Panc1 (cell line): ENCODE measurements around the gene UNC13B. TPM values are rescaled to one million over a fixed set of nuclear protein-coding genes. Genes with fewer than 3 reads are reported as not detected.

Experiments used
- ATAC-seq: fragments of 200-7000 bp; cut with Tn5 transposase; 2 replicates; pipeline ENCODE4 v1.9.1; 2020; ENCODE audit warnings: mild to moderate bottlenecking, moderate library complexity
- BruUV-seq: library from RNA; stranded (reverse); fragments of 400-500 nt; replicated peaks from 2 replicates; lab custom pipeline; 2021; lab: Mats Ljungman, UMichigan
- CTCF ChIA-PET: fragments of 300-600 bp; sonication (Branson Sonifier 250); formaldehyde crosslinking; loops from one replicate; lab custom pipeline; 2022; ENCODE audit warnings: antibody characterized with exemption; lab: Charles Lee
- POLR2A ChIA-PET: fragments of 300-600 bp; sonication (Branson Sonifier 250); formaldehyde crosslinking; loops from one replicate; lab custom pipeline; 2022; ENCODE audit warnings: antibody characterized with exemption; lab: Charles Lee
- DNase-seq: peaks from one replicate; pipeline ENCODE4 v3.0.0-alpha.2; 2010; ENCODE audit warnings: low read depth, low spot score
- H3K27ac ChIP-seq: 2 replicates; pipeline ENCODE4 v1.5.1; 2011; ENCODE audit warnings: mild to moderate bottlenecking, low read length, inconsistent platforms
- H3K27me3 ChIP-seq: fragments of 200-500 bp; sonication (Bioruptor generic); 2 replicates; pipeline ENCODE4 v1.6.0; 2014; ENCODE audit warnings: low read length, inconsistent platforms; ENCODE audit not compliant: control insufficient read depth, insufficient read depth
- H3K36me3 ChIP-seq: fragments of 200-500 bp; sonication (Bioruptor generic); 2 replicates; pipeline ENCODE4 v1.5.1; 2014; ENCODE audit warnings: inconsistent platforms, mild to moderate bottlenecking, low read length, moderate library complexity; ENCODE audit not compliant: control insufficient read depth, insufficient read depth
- H3K4me1 ChIP-seq: 2 replicates; pipeline ENCODE4 v1.5.1; 2011; ENCODE audit warnings: inconsistent platforms, mild to moderate bottlenecking, low read length, moderate library complexity; ENCODE audit not compliant: control insufficient read depth, insufficient read depth
- H3K4me3 ChIP-seq, 2 experiments: 2 replicates each; pipeline ENCODE4 v1.5.1; 2011 to 2012; ENCODE audit warnings: low read depth in 2 of 2, low read length in 2 of 2, mild to moderate bottlenecking in 2 of 2, inconsistent platforms in 1 of 2, moderate library complexity in 1 of 2
- H3K9me3 ChIP-seq: fragments of 200-500 bp; sonication (Bioruptor generic); 2 replicates; pipeline ENCODE4 v1.5.1; 2014; ENCODE audit warnings: low read depth, mild to moderate bottlenecking, inconsistent platforms, low read length, moderate library complexity; ENCODE audit not compliant: control insufficient read depth, insufficient read depth
- CTCF ChIP-seq: fragments of 450-650 bp; IDR thresholded peaks from 2 replicates; pipeline ENCODE4 v1.5.1; 2017; ENCODE audit warnings: mild to moderate bottlenecking
- POLR2AphosphoS5 ChIP-seq: IDR thresholded peaks from 2 replicates; pipeline ENCODE4 v1.6.1; 2012; ENCODE audit warnings: mild to moderate bottlenecking, low read depth, low read length, moderate library complexity
- REST ChIP-seq, 2 experiments: IDR thresholded peaks; 2 replicates each; pipeline ENCODE4 v1.6.1; 2011 to 2012; ENCODE audit warnings: low read depth in 2 of 2, control low read depth in 1 of 2, low read length in 1 of 2, mild to moderate bottlenecking in 1 of 2, moderate library complexity in 1 of 2; ENCODE audit not compliant: insufficient read depth in 1 of 2
- SIN3A ChIP-seq: IDR thresholded peaks from 2 replicates; pipeline ENCODE4 v1.6.1; 2012; ENCODE audit warnings: low read depth, mild to moderate bottlenecking, low read length, moderate library complexity, borderline replicate concordance; ENCODE audit not compliant: insufficient read depth
- TCF7L2 ChIP-seq: IDR thresholded peaks from 2 replicates; pipeline ENCODE4 v1.6.1; 2011; ENCODE audit warnings: mild to moderate bottlenecking, low read depth, low read length, inconsistent platforms
- in situ Hi-C: cut with HindIII; loops from 2 replicates; pipeline ENCODE4 v1.10.0; 2016; ENCODE audit warnings: low sequenced_read_pairs, low pct_unique_long_range_greater_than_20kb
- intact Hi-C: fragments of 100-400 bp; cut with micrococcal nuclease; formaldehyde crosslinking; loops from one replicate; pipeline ENCODE4 v1.10.0; 2022; ENCODE audit not compliant: unreplicated experiment
- total RNA-seq: library from RNA; stranded (reverse); gene quantifications from one replicate; pipeline ENCODE4 v1.2.1, GENCODE V29; 2021; ENCODE audit not compliant: unreplicated experiment

Gene UNC13B
- total RNA-seq, 1 experiment from 2014 or later = 35.2 TPM

DNA sequence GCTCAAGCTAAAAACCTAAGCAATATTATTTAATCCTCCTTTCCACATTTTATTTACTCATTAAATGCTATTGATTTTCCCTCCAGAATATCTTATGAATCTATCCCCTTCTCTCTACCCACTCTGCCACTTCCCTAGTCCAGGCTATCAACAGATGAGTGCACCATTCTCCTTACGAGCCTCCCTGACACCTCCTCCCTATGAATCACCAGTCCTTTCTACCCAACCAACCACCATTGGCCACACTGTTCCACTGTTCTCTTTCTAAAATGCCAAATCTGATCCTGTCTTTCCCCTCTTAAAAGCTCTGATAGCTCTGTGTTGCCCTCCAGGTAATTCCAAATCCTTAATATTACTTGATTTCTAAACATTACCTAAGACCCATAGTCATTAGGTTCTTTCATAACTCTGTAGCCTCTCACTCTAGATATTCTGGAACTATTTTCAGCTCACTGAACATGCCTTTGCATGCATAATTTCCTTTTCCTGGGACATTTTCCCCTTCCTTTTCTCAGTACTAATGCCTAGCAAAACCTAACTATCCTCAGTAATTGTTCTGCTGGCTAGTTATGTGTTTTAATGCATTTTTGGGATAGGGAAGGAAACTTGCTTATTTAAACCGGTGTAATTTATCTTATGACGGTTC lies 126.3 kb downstream of the UNC13B start:
- Histone ChIP-seq H3K4me3 (no peak overlapping the region), H3K36me3 (no peaks in the 10 kb centered on the region), H3K4me1 (no peaks in the 10 kb centered on the region), H3K9me3 (no peaks in the 10 kb centered on the region), H3K27ac (no peak overlapping the region), H3K27me3 (no peaks in the 10 kb centered on the region)
- intact Hi-C loops (no loop called here), in situ Hi-C loops (no loop called here)
- DNase-seq (no peak), ATAC-seq (no peak)
- ChIA-PET CTCF (no interaction called here), POLR2A (no interaction called here)
- no TSS peak for BruUV-seq
- no peak for TF ChIP-seq SIN3A
- no peak for TF ChIP-seq POLR2AphosphoS5
- no peak for TF ChIP-seq TCF7L2

DNA sequence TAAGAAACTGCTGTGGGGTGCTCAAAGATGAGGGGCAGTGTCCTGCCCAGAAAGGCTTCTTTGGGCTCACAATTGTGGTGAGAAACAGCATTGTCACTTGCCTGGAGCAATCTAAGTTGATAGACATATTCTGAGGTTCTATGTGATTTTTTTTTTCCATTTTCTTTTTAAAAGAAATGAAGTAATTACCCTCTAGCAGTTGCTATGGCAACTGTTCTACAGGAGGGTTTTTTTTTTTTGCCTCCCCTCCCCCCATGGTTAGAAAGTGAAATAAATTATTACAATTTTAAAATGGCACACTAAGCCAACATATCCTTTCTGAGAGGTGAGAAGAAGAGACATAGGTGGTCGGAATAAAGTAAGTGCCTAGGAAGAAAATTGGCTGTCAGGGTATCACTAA lies 127.0 kb downstream of the UNC13B start:
- TF ChIP-seq CTCF (no peak), TCF7L2 (no peak), REST (IDR thresholded peaks at IDR 0.05; ENCODE audit: insufficient read depth in 1 of 2, low read depth in 2 of 2, low read length in 1 of 2) (no peak), POLR2AphosphoS5 (no peak), SIN3A (no peak)
- no peaks in the 10 kb centered on the region for H3K36me3 ChIP-seq
- BruUV-seq = no TSS peak
- DNase-seq (no peak), ATAC-seq (no peak)
- ChIA-PET POLR2A (no interaction called here), CTCF (interaction anchor here (0.6 kb wide), 1 partner anchor 32 kb away, joined by 5 read pairs; no protein-coding TSS in a partner anchor)
- no peak overlapping the region for H3K4me3 ChIP-seq
- H3K4me1 ChIP-seq = no peaks in the 10 kb centered on the region
- no peaks in the 10 kb centered on the region for H3K9me3 ChIP-seq
- no peaks in the 10 kb centered on the region for H3K27me3 ChIP-seq
- intact Hi-C loops (no loop called here), in situ Hi-C loops (no loop called here)
- no peak overlapping the region for H3K27ac ChIP-seq

- H3K27ac ChIP-seq = no peak overlapping the region
- H3K4me1 ChIP-seq = no peaks in the 10 kb centered on the region
- no peak overlapping the region for H3K4me3 ChIP-seq
- TF ChIP-seq POLR2AphosphoS5 = no peak
- no peak for TF ChIP-seq CTCF
- TF ChIP-seq TCF7L2 = no peak
- no peak for TF ChIP-seq REST (IDR thresholded peaks at IDR 0.05; ENCODE audit: insufficient read depth in 1 of 2, low read depth in 2 of 2, low read length in 1 of 2)
- TF ChIP-seq SIN3A = no peak
- ATAC-seq (no peak), DNase-seq (no peak)
- in situ Hi-C loops = no loop called here
- no peaks in the 10 kb centered on the region for H3K36me3 ChIP-seq
- no TSS peak for BruUV-seq
- ChIA-PET POLR2A (no interaction called here), CTCF (interaction anchor here (0.5 kb wide), 1 partner anchor 354 kb away, joined by 8 read pairs; no protein-coding TSS in a partner anchor)
- intact Hi-C loops = no loop called here
- no peaks in the 10 kb centered on the region for H3K27me3 ChIP-seq
- H3K9me3 ChIP-seq = no peaks in the 10 kb centered on the region
Observed at GRCh38 chr9:35293376-35293964, 131.7 kb downstream of the UNC13B start.
